Liver (tissue), 9 donors: ENCODE results near the gene ENTPD1. TPM values are rescaled to one million over a fixed set of nuclear protein-coding genes. Genes with fewer than 3 reads are reported as not detected.

ENCODE experiments used
- DNase-seq: peaks from one replicate; pipeline ENCODE4 v3.0.0-alpha.2; 2017; ENCODE audit warnings: low spot score
- H3K27ac ChIP-seq, 2 donors: one replicate each; pipeline ENCODE4 v1.7.0; 2013; ENCODE audit warnings: inconsistent platforms in 2 of 2, low read length in 2 of 2, control low read depth in 1 of 2, low read depth in 1 of 2, mild to moderate bottlenecking in 1 of 2
- H3K27me3 ChIP-seq, 4 donors: one replicate each; pipeline versions ENCODE4 v1.6.1 to v1.7.0; 2013; ENCODE audit warnings: low read length in 3 of 4, inconsistent platforms in 1 of 4, mild to moderate bottlenecking in 1 of 4, moderate library complexity in 1 of 4; ENCODE audit not compliant: control insufficient read depth in 4 of 4, insufficient read depth in 4 of 4
- H3K36me3 ChIP-seq, 4 donors: one replicate each; pipeline versions ENCODE4 v1.6.1 to v1.7.0; 2013; ENCODE audit warnings: low read length in 3 of 4, mild to moderate bottlenecking in 3 of 4, low read depth in 1 of 4, moderate library complexity in 1 of 4; ENCODE audit not compliant: control insufficient read depth in 4 of 4, insufficient read depth in 3 of 4
- H3K4me1 ChIP-seq, 4 donors: one replicate each; pipeline versions ENCODE4 v1.6.1 to v1.7.0; 2013; ENCODE audit warnings: low read length in 3 of 4, mild to moderate bottlenecking in 3 of 4, moderate library complexity in 1 of 4; ENCODE audit not compliant: control insufficient read depth in 4 of 4, insufficient read depth in 4 of 4
- H3K4me3 ChIP-seq, 3 donors: one replicate each; pipeline versions ENCODE4 v1.6.1 to v1.7.0; 2013; ENCODE audit warnings: low read length in 3 of 3, control low read depth in 1 of 3, low read depth in 1 of 3, mild to moderate bottlenecking in 1 of 3
- H3K9ac ChIP-seq, 2 donors: one replicate each; pipeline ENCODE4 v1.7.0; 2013; ENCODE audit warnings: low read length in 2 of 2, mild to moderate bottlenecking in 2 of 2, moderate library complexity in 2 of 2, control low read depth in 1 of 2, low read depth in 1 of 2
- H3K9me3 ChIP-seq, 4 donors: one replicate each; pipeline versions ENCODE4 v1.6.1 to v1.7.0; 2013; ENCODE audit warnings: low read length in 3 of 4; ENCODE audit not compliant: control insufficient read depth in 4 of 4
- HNF4A ChIP-seq, 2 donors: conservative IDR thresholded peaks; 2 replicates each; pipeline ENCODE4 v1.6.1; 2016; ENCODE audit warnings: antibody characterized with exemption in 2 of 2, mild to moderate bottlenecking in 2 of 2
- NR2F2 ChIP-seq: IDR thresholded peaks from 2 replicates; pipeline ENCODE4 v1.6.1; 2016; ENCODE audit warnings: antibody characterized with exemption
- RAD21 ChIP-seq, 2 donors: IDR thresholded peaks; 2 replicates each; pipeline ENCODE4 v1.6.1; 2016; ENCODE audit warnings: antibody characterized with exemption in 2 of 2, mild to moderate bottlenecking in 2 of 2
- YY1 ChIP-seq: IDR thresholded peaks from 2 replicates; pipeline ENCODE4 v1.6.1; 2016; ENCODE audit warnings: antibody characterized with exemption, mild to moderate bottlenecking
- ZBTB33 ChIP-seq: IDR thresholded peaks from 2 replicates; pipeline ENCODE4 v1.6.1; 2016; ENCODE audit warnings: antibody characterized with exemption
- WGBS: extraction: QIAGEN DNeasy Blood & Tissue Kit; methylation state at CpG from one replicate; pipeline ENCODE4 v1.1.7; 2013; 5-methylcytosine and 5-hydroxymethylcytosine counted together
- polyA plus RNA-seq, 2 donors: library from polyadenylated mRNA; stranded (reverse) in 1 of 2; unstranded in 1 of 2; fragments of 200-250 nt in 1 of 2; fragments of >200 nt in 1 of 2; fragmentation: Nextera tagmentation in 1 of 2; extraction: Ambion mirVana in 1 of 2; gene quantifications; one replicate each; pipeline versions ENCODE4 v1.2.1 to v1.2.3, GENCODE V29; 2013 to 2015
- total RNA-seq, 2 donors: library from RNA; depleted of rRNA; stranded (reverse); fragments of >200 nt; gene quantifications; one replicate each; pipeline ENCODE4 v1.2.3, GENCODE V29; 2014
- TF ChIP-seq, protein P1 (sequence below): IDR thresholded peaks from 2 replicates; pipeline ENCODE4 v1.6.1; 2016; ENCODE audit warnings: antibody characterized with exemption, mild to moderate bottlenecking
- TF ChIP-seq, protein P2 (sequence below): fragments of 150-350 bp; IDR thresholded peaks from 2 replicates; pipeline ENCODE4 v1.5.1; 2017; ENCODE audit warnings: improper control_type of control experiment, low read depth, low read length; ENCODE audit not compliant: missing input control
- TF ChIP-seq, protein P3 (sequence below): IDR thresholded peaks from 2 replicates; pipeline ENCODE4 v1.6.1; 2016; ENCODE audit warnings: antibody characterized with exemption
- donor health status: healthy.
- donor health status: healthy.
- donor health status: healthy.
- donor health status: healthy.
- donor health status: healthy.

Gene ENTPD1
- total and polyA plus RNA-seq, 4 donors: 2.1 to 8.0 (median 4.3) TPM

GRCh38 chr10:95907456-95908253 is 151.7 kb downstream of the ENTPD1 start, which contains the start of gene CC2D2B:
TSS of gene CC2D2B (plus strand) at chr10:95907975. CDS start at chr10:95911324, 3,349 bp downstream.
- H3K27me3 ChIP-seq: no peaks in the 10 kb centered on the region
- H3K9ac ChIP-seq: peak within 1 kb of the TSS; percentile 56 to 76
- peak; percentile 80 for DNase-seq
- H3K9me3 ChIP-seq: no peaks in the 10 kb centered on the region
- under 1% methylated on average over 69 of the region's 69 CpGs for WGBS
- H3K4me3 ChIP-seq: peak within 1 kb of the TSS; percentile 52 to 84 (median 72)
- H3K36me3 ChIP-seq: peaks cover 0 to 4% (median 2%) of the 10 kb centered on the region in 4 donors
- H3K27ac ChIP-seq: peak within 1 kb of the TSS; percentile 83 to 90
- TF ChIP-seq ZBTB33 (no peak), YY1 (peak; percentile 55), RAD21 (IDR thresholded peaks at IDR 0.05) (no peak), NR2F2 (no peak), HNF4A (conservative IDR thresholded peaks at IDR 0.05) (no peak)
- TF ChIP-seq, protein P1, sequence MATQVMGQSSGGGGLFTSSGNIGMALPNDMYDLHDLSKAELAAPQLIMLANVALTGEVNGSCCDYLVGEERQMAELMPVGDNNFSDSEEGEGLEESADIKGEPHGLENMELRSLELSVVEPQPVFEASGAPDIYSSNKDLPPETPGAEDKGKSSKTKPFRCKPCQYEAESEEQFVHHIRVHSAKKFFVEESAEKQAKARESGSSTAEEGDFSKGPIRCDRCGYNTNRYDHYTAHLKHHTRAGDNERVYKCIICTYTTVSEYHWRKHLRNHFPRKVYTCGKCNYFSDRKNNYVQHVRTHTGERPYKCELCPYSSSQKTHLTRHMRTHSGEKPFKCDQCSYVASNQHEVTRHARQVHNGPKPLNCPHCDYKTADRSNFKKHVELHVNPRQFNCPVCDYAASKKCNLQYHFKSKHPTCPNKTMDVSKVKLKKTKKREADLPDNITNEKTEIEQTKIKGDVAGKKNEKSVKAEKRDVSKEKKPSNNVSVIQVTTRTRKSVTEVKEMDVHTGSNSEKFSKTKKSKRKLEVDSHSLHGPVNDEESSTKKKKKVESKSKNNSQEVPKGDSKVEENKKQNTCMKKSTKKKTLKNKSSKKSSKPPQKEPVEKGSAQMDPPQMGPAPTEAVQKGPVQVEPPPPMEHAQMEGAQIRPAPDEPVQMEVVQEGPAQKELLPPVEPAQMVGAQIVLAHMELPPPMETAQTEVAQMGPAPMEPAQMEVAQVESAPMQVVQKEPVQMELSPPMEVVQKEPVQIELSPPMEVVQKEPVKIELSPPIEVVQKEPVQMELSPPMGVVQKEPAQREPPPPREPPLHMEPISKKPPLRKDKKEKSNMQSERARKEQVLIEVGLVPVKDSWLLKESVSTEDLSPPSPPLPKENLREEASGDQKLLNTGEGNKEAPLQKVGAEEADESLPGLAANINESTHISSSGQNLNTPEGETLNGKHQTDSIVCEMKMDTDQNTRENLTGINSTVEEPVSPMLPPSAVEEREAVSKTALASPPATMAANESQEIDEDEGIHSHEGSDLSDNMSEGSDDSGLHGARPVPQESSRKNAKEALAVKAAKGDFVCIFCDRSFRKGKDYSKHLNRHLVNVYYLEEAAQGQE: peak; percentile 40
- TF ChIP-seq, protein P2, sequence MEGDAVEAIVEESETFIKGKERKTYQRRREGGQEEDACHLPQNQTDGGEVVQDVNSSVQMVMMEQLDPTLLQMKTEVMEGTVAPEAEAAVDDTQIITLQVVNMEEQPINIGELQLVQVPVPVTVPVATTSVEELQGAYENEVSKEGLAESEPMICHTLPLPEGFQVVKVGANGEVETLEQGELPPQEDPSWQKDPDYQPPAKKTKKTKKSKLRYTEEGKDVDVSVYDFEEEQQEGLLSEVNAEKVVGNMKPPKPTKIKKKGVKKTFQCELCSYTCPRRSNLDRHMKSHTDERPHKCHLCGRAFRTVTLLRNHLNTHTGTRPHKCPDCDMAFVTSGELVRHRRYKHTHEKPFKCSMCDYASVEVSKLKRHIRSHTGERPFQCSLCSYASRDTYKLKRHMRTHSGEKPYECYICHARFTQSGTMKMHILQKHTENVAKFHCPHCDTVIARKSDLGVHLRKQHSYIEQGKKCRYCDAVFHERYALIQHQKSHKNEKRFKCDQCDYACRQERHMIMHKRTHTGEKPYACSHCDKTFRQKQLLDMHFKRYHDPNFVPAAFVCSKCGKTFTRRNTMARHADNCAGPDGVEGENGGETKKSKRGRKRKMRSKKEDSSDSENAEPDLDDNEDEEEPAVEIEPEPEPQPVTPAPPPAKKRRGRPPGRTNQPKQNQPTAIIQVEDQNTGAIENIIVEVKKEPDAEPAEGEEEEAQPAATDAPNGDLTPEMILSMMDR: peak; percentile 1
- TF ChIP-seq, protein P3, sequence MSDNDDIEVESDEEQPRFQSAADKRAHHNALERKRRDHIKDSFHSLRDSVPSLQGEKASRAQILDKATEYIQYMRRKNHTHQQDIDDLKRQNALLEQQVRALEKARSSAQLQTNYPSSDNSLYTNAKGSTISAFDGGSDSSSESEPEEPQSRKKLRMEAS: peak; percentile 61
- peaks cover 0 to 4% (median 2%) of the 10 kb centered on the region in 4 donors for H3K4me1 ChIP-seq

DNA sequence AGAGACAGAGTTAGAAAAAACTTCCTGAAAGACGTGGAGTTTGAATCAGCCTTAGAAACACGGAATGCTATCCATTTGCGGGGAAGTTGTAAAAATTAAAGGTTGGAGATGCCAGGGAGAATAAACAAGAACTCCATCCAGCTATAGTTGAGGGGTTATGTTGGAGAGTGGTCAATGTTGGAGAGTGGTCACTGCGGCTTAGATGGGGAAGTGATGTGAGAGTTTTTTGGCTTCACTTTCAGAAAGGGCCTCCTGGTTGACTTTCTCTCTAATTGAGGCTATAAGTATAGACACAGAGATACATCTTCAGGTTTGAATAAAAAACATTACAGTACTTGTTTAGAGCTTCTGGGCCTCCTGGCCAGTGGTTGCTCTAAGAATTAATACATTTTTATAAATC is 152.5 kb downstream of the ENTPD1 start:
- TF ChIP-seq, protein P2: no peak
- TF ChIP-seq YY1: no peak
- TF ChIP-seq, protein P3: no peak
- TF ChIP-seq HNF4A (conservative IDR thresholded peaks at IDR 0.05): no peak
- Histone ChIP-seq H3K27me3 (no peaks in the 10 kb centered on the region), H3K36me3 (peaks cover 0 to under 1% (median 0%) of the 10 kb centered on the region in 4 donors), H3K27ac (no peak overlapping the region), H3K4me1 (peaks cover 0 to 4% (median 2%) of the 10 kb centered on the region in 4 donors), H3K9me3 (no peaks in the 10 kb centered on the region), H3K9ac (no peak overlapping the region), H3K4me3 (no peak overlapping the region)
- DNase-seq: no peak
- 58% methylated on average over 4 of the region's 4 CpGs for WGBS
